Activated T-cell treated with anti-CD3 and anti-CD28 coated beads, Interleukin-2, amount 50 U/mL, for 1 hour (primary cell): Measurements from ENCODE around the gene RFTN1.

ENCODE experiments used
- DNase-seq: peaks from one replicate; pipeline ENCODE4 v3.0.0-alpha.2; 2020

Gene RFTN1

DNA sequence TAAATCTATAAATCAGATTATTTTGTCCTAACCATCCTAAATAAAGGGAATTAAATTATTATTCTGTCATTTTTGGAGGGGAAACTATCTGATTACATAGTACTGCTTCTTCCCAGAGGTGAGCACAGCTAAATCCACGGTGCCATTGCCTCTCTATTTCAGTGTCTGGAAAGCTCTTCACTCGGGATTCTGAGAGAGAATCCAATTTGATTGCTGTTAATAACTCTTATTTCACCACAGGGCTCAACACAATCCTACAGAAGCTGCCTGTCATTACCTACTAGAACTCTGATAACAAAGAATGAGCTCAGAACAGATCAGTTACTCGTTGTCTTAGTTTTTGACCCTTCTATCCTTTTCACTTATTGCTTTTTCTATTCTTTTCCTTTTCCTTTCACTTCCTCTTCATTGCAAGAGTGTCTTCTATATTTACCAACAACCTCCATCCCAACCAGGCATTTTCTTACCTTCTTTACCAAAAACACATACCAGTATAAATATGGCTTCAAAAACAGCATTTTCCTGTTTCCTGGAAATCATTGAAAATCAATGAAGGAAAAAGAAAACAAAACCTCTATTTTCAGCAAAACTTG, 218.1 kb downstream of the RFTN1 start:
- DNase-seq = no peak

DNA sequence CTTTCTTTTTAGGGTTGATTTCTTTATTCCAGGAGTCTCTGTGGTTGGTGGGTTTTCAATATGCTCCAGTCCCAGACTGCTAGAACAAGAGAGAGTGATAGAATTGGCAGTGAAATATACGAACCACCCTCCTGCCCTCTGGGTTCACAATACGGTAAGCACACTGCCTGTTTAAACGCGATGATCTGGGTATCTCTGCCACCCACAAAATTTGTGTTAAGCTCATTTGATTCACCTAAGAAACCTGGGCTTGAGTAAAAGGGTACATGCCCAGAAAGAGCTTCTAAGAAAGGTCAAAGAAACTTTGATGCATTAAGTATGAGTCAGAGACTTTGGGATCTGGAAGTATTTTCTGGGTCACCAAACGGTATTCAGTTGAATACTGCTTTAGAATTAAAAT, 218.7 kb downstream of the RFTN1 start:
- DNase-seq = no peak

DNA sequence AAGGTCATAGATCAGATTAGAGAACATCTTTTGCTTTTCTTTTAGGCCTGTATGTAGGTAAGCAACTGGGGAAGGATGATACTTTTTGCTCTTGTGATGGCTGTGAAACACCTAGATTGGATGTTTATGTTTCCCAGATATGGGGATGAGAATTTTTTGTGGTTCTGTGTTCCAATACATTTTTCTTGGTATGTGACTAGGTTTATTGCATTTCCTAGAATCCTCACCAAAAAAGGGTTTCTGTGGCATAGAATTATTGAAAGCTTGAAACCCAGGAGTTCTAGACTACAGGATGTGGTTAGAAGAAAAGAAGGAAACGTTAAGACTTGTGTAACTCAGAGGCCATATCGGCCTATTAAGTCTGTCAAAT, 222.7 kb downstream of the RFTN1 start:
- no peak for DNase-seq

DNA sequence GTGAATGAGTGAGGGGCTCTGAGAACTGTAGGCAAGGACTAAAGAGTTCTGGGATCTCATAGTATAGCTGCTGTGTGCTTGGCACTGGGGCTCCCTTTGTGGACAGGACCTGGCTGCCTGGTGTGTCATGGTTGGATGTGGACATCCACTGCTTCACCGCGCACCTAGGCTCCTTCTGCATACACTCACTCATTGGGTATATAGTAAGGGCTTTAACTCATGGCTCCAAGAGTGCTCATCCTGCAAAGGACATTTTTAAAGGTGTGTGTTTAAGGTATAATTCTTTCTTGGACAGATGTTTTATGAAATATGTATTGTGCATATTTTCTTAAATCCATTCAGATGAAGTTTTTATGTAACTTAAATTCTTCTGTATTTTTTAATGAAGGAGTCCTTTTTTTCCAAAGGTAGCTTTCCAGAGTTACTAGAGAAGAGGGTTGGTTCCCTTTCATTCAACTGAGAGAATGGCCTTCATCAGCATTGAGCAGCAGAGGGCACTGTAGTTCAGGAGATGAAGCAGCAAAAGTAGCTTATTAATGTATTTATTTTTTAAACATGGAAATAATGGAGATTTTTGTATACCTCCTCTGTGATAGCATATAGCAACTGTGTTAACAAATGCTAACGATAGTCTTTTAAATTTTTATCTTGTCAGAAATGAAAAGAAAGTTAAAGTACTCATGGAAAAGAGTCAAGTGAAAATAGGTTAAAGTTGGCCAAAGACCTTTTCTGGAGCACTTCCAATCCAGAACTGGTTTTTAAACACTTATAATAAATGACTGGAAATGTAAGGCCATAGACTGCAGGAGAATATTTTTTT, 223.3 kb downstream of the RFTN1 start:
- no peak for DNase-seq

DNA sequence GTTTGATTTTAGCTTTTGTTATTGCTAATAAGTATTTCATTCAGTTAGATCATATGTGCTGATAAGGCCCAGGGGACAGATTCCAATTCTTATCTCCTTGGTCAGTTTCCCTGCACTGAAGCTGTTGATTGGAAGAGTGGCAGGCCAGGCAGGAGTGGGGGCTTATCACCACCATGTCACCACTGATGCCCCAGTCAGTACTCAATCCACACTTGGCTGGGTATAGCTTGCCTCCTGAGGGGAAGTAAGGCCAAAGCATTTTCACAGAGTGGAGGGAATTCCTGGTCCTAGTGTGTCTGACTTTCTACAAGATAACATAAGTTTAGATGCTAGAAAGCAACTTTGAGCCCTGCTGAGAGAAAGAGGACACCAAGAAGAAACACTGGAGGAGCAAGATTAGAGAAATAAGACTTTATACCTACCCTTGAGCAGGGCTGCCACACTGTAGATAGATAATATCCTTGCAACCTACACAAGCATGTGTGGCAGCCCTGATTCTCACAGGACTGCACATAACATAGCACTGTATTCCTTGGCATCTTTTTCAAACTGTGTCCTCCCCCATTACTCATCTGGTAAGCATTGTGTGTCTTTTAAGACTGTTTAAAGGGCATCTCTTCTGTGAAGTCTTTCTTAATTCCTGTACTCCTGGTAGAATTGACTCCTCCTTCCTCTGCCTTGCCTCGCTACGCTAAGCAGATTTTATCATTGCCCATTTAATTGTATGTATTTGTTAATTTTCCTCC, 224.2 kb downstream of the RFTN1 start:
- DNase-seq = no peak

DNA sequence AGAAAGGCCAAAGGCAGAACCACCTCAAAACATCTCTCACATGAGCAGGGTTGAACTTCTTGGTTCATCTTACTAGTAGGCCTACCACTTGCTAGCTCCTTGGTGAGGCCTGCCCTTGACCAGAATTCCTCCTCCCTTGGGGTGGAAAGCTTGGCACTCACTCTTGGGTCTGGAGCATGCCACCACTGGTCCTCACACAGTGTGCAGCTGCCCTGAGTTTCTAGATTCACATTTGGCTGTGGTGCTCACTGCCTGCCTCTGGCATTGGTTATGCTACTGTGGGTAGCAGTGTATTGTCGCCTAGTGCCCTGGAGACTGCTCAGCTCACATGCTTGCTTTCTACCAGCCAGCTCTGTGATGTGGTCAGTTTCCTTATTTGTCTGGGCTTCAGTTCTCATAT, 224.8 kb downstream of the RFTN1 start:
- DNase-seq = no peak

DNA sequence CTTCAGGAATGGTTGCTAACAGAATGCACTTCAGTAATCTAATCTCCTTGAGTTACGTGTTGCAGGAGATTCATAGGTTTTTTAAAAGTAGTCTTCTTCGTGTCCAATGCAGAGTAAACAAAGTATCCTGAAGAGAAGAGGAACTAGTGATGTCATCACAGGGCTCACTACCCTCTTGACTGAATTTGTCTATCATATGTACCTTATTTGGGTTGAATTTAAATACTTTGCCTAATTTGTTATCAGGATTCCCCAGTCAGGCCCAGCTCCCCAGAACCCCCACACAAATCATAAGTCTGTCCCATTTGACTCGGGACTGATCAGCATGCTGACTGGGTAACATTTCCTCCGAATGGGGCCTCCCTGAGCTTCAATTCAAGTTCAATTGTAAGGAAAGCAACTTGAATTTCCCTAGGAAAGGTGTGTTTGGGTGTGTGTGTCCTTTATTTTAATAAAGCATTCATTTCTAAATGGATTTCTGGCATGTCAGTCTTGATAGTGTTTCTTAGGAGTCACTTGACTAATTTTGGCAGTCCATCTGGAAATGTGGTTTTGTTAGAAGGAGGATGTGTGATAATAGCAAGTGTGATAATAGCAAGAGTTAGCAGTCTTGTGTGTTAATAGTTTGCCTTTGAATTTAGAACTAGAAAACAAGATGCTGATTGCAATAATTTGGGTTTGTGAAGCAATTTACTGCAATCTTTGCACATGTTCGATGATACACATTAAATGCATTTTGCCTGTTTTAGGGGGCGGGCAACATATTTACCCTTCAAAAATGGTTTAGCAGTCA, 226.6 kb downstream of the RFTN1 start:
- no peak for DNase-seq

DNA sequence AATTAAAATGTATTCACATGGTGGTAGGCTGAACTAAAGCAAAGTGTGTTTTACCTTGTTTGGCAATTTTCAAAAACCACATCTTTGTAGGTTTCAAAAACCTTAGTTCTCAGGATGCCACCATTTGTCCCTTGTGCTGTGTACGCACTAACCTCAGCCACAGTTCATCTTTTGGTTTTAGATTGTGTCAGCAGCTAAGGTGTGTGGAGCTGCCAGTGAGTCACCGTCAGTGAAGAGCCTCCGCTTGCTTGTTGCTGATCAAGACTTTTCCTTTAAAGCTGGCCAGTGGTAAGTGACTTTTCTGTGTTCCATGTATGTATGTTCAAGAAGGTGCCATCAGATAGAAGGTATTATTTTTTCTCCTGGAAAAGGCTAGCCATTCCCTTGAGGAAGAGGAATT, 227.3 kb downstream of the RFTN1 start:
- peak; percentile 67 for DNase-seq

DNA sequence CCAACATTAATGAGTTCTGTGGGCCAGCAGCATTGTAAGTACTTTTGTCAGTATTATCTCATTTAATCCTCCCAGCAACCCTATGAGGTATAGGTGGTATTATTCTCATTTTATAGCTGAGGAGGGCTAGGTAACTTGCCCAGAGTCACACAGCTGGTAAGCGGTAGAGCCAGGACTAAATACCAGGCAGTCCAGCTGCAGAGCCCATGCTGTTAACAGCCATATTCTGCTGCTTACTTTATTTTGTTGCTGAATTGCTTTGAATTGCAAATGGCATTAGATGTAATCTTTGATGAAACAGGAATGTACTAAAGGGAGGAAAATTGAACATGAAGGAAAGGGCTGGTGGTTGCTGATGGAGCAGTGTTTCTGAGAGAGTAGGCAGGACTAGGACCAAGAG, 228.9 kb downstream of the RFTN1 start:
- DNase-seq = no peak

DNA sequence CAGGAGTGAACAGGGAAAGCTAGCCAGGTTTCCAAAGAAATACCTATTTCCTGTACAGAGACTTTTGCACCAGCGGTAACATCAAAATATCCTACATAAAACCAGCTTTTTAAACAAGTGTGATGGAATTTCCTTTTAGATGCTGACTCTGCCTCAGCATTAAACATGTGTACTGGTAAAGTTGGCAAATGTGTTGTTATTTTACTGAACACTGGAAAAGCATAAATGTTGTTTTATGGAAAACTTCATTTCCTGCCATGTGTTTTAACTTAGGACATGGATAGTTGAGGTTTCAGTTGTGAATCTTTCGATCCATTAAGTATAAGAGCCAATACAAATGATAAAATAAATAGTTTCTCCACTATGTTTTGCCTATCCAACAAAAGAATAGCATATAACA, 232.8 kb downstream of the RFTN1 start:
- DNase-seq = no peak

DNA sequence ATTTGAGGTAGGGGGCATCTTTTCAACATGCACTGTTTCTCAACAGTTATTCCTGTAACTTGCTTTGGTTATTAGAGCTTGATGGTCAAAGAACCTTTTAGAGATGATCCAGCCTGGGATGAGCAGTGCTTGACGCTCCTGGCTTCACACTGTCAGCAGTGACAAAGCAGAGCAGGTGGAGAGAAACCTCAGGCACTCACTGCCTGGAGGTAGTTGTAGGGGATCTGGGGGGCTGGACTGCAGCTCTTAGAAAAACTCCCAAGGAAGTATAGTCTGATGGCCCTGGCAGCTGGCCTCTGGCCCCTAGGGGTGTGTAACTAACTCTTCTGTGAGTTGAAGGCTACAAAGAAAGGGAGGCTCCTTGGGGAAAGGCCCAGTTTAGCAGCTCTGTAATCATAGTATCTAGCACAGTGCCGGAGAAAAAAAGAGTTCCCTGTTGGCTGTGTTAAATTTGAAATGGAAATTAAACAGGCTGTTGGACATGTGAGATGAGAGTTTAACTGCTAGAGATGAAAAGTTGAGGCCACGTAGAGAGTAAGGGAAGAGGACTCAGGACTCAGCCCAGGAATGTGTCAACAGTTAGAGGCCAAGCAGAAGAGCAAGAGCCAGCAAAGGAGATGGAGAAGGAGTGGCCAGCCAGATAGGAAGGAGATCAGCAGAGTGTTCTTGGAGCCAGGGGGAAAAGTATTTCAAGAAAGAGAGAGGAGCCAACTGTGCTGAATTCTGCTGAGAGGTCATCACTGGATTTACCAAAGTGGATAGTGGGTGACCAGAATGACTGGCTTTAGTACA, 234.3 kb downstream of the RFTN1 start:
- DNase-seq = no peak

DNA sequence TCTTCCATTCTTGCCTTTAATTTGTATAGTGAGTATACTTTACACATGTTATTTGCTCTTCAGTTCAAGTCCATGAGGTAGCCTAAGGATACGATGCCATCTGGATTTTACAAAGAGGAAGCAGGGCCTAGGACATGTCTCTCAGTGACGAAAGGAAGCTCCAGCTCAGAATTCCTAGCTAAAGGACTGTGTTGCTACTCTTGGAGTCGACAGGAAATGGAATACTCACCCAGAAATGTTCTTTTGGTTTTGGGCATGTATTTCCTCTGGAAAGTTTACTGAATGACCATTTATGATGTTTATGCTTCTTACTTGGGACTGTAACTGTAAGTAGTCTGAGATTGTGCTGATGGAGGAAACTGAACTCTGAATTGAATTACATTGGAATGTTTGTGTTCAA, 236.0 kb downstream of the RFTN1 start:
- no peak for DNase-seq

DNA sequence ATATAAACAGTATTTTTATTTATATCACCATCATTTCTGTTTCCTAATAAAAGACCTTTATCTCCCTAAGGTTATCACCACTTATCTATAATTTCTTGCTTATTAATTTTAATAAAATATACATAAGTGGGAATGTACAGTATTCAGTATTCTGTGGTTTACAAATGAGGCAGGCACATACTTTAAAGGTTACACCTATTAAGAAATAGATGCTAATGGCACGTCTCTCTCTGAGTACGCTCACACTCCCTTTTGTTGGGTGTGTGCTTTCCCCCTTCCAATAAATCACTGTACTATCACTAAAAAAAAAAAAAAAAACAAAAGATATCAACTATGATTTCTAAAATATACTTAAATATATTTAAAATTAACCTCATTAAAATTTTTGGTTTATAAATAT, 239.6 kb downstream of the RFTN1 start:
- no peak for DNase-seq

DNA sequence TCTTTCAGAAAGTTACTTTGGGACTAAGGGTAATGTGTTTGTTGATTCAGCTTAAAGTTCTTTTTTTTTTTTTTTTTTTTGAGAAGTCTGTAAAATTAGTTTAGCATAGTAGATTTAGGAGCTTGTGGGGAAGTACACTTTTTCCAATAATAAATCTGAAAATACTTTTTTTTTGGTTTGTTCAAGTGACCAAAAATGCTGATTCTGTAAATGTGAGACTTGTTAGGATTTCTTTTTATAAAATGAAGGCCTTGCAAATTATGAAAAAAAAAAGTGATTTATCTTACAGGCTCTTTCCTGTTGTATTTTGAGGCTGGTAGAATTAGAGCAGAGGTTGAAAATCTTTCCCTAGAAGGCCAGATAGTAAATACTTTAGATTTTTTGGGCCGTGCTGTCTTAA, 240.9 kb downstream of the RFTN1 start:
- DNase-seq = no peak

DNA sequence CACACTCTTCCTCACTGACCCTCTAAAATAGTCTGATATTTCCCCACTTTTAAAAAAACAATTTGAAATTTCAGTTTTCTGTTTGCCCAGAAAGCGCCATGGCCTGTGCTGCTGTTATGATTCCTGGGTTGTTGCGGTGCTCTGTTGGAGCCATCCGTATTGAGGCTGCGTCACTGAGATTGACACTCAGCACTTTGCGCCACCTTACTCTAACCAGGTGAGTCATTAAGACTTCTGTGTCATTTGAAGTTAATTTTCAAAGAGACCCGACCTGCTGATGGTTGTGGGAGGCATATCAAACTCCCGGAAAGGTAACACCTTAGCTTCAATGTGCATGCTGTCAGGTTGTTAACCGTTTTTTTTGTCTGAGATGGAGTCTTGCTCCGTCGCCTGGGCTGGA, 242.6 kb downstream of the RFTN1 start:
- DNase-seq = no peak

DNA sequence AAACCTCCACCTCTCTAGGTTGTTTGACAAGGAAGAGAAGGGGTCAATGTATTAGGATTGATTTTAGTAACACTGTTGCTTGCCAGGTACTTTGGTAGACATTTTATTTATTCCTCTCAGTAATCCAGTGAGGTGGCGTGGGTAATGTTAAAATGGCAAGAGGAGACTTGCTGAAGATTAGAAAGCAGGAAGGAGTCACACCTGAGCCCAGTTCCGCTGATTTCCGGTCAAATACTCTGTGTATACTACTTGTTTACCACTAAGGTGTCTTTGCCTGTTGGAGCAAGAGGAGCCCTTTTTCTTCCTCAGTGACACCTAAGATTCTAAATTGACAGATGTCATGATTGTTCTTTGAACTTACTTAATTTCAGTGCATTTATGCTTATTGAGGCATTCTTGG, 246.8 kb downstream of the RFTN1 start:
- DNase-seq = no peak
